Measurements from ENCODE around the gene ZNF682.
"Not testable (repeated sequence)": the region's sequence is repeated elsewhere in the genome, so short reads cannot be mapped to it uniquely, and the experiment has no call there.

The ZNF682 gene

GRCh38 chr19:20039203-20039723 is at the start of gene ZNF682:
Gene ZNF682 (minus strand): TSS chr19:20039505. CDS start chr19:20039345, 160 bp downstream.
- peak; percentile 87 for DNase-seq (ENCODE audit: low read depth)

DNA sequence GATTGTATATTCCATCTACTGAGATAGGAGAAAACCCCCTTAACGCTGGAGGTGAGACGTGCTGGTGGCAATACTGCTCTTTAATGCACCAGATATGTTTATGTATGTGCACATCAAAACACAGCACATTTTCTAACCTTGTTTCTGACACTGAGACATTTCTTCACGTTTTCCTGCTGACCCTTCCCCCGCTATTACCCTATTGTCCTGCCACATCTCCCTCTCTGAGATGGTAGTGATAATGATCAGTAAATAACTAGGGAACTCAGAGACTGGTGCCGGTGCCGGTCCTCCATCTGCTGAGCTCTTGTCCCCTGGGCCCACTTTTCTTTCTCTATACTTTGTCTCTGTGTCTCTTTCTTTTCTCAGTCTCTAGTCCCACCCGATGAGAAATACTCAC is 43.6 kb upstream of the ZNF682 start:
- not testable (repeated sequence) for DNase-seq (ENCODE audit: low read depth)

GRCh38 chr19:20082232-20082833 is 43.0 kb upstream of the ZNF682 start:
- not testable (repeated sequence) for DNase-seq (ENCODE audit: low read depth)

DNA sequence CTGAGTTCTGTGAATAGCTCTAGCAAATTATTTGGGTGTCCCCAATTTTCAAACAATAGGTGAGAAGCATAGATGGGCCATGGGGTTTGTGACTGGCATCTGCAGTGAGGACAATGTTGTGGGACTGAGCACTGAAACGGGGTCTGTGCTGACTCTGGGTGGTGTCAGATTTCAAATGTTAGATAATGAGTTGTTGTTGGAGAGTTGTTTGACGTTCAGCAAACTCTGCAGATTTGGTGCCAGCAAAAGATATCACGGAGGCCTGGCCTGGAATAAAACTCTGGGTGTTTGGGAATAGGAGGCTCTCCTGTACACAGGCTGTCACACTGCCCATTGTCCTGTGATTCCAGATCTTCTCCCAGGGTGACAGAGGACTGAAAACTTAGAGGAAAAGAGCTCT is 41.4 kb upstream of the ZNF682 start:
- no peak for DNase-seq (ENCODE audit: low read depth)

DNA sequence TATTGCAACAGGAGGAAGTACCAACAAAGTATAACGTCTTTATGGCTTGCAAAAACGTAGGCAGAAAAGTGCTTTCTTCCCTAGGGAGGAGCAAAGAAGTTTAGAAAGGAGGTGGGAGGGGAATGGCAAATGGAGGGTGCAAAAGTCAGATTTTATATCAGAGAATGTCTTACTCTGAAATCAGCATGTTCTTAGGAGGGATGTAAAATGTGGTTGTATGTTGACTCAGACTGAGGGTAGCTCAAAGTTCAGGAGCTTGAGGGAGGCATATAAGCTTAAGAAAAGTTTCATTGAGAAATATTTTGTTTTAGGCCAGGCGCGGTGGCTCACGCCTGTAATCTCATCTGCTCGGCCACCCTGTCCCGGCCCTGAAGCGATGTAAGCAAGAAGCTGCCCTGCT is 40.2 kb upstream of the ZNF682 start:
- DNase-seq (ENCODE audit: low read depth), result no peak

DNA sequence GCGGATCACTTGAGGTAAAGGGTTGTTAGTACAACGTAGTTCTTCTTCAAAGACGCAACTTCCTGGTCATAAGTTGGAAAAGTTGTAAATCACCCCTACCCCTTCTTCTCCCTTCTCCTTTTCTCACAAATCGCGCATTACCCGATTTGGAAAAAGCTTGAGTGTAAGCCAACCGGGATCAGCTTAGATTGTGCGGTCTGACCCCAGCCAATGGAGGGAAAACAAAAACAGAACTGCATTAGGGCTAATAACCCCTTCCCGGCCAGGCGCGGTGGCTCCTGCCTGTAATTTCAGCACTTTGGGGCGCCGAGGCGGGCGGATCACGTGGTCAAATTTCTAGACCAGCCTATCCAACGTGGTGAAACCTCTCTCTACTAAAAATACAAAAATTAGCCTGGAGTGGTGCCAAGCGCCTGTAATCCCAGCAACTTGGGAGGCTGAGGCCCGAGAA is 39.3 kb upstream of the ZNF682 start:
- peak; percentile 6 for DNase-seq (ENCODE audit: low read depth)

DNA sequence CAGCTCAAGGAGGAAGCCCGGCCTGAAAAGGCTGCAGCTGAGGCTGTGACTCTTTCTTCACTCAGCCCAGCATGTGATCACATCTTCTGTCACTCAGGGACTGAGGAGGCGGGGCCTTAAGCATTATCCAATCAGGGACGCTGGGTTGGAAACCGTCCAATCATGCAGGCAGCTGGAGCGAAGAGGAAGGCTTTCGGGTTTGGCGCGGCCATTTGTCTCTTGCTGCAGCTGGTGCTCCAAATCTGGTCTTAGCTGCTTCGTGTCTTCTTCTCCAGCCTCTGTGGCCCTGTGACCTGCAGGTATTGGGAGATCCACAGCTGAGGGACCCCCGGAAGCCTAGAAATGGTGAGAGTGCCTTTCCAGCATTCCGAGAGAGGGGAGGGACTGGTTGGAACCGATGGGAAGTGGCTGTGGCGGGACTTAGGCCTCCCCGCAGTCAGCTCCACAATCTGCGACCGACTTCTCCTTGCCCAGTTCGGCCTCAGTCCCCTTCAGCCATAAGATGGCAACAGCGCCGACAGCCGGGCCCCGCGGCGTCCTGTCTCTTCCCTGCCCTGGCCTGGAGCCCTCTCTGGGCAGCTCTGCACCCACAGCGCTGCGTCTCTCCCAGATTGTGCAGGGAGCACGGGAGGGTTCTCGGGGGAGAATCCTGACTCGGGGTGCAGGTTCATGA is 38.6 kb upstream of the ZNF682 start, which contains the start of gene ZNF90:
Gene ZNF90 (plus strand): TSS at position 210 of the 673 bp plus-strand sequence. CDS start 133 bp downstream, at position 343.
- peak; percentile 89 for DNase-seq (ENCODE audit: low read depth)

GRCh38 chr19:20072936-20073335 is 33.6 kb upstream of the ZNF682 start:
- no peak for DNase-seq (ENCODE audit: low read depth)

DNA sequence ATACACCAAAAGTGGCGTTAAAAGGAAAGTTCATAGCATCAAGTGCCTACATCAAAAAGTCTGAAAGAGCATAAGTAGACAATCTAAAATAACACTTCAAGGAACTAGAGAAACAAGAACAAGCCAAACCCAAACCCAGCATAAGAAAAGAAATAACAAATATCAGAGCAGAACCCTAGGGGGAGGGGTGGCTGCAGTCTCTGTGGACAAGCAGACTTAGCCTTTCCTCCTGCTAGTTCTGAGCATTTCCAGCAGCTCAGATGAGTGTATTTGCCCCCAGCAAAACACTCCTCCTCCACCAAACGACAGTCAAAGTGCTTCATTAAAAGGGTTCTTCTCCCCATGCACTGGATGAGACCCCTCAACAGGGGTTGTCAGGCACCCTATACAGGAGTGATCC is 31.4 kb upstream of the ZNF682 start:
- no peak for DNase-seq (ENCODE audit: low read depth)

DNA sequence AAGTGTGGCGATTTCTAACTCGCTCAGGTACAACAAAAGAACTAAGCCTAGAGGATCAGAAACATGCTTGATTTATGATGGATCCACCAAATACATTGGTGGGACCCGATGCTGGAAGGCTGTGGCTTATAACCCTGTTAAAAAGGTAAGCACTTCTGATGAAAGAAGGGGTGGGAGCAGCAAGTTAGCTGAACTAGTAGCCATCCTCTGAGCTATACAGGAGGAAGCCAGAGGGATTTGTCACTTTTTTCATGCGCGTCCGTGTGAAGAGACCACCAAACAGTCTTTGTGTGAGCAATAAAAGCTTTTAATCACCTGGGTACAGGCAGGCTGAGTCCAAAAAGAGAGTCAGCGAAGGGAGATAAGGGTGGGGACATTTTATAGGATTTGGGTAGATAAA is 29.3 kb upstream of the ZNF682 start:
- not testable (repeated sequence) for DNase-seq (ENCODE audit: low read depth)

DNA sequence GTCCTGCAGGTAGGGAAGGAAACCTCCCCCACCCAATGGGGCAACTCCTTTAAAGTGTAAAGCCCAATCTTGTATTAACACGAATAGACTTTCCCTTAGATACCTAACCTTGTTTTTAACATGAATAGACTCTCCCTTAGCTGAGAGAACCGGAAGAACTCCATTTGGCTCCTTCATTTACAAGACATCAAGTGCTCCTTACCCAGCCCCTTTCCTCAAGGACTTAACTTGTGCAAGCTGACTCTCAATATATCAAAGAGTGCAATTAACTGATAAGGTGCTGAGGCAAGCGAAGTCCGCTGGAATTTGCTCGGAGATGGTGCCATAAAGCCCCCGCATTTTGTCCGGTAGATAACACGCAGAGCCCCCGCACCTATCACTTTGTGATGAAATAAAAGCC is 28.6 kb upstream of the ZNF682 start:
- no peak for DNase-seq (ENCODE audit: low read depth)

DNA sequence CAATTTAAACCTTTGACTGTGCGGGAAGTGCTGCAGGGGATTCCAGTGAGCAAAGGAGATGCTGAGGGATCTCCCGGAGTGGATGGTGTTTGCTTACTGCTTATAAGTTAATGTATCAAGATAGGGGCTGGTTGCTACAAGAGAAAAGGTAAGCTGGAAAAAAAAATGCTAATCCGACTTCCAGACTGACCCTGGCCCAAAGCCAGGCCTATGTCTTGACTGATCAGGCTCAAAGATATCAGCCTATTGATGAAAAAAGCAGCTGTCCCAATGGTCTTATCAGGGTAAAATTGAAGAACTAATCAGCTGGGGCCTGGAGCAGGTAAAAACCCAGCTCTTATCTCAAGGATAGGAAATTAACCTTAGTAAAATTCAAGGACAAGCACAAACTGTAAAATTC is 27.6 kb upstream of the ZNF682 start:
- no peak for DNase-seq (ENCODE audit: low read depth)

- DNase-seq (ENCODE audit: low read depth), result no peak
Measured at GRCh38 chr19:20060282-20060681, 21.0 kb upstream of the ZNF682 start.

GRCh38 chr19:20058738-20059137 is 19.4 kb upstream of the ZNF682 start:
- not testable (repeated sequence) for DNase-seq (ENCODE audit: low read depth)

GRCh38 chr19:20051841-20052768 is 12.8 kb upstream of the ZNF682 start:
- peak; percentile 91 for DNase-seq (ENCODE audit: low read depth)

DNA sequence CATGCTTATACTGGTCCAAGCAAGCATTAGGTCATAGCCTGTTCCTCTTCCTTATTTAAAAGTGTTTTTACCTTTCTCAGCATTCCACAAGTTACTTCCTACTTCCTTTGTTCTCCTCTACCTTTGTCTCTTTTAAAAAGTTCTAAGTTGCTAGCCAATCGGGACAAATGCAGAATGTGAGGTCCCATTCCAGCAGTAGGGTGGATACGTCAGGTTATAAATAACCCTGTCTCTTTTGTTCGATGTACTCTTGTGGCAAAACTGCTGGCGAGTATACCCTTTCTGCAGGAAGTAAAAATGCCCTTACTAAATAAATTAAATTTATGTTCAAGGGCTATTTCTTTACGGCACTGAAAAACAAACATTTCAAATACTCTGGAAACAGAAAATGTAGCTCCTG is 6.4 kb upstream of the ZNF682 start:
- not testable (repeated sequence) for DNase-seq (ENCODE audit: low read depth)

GRCh38 chr19:20044663-20045062 is 5.4 kb upstream of the ZNF682 start:
- DNase-seq (ENCODE audit: low read depth), result no peak

GRCh38 chr19:20038358-20039202 is 725 bp downstream of the ZNF682 start:
- no peak for DNase-seq (ENCODE audit: low read depth)

DNA sequence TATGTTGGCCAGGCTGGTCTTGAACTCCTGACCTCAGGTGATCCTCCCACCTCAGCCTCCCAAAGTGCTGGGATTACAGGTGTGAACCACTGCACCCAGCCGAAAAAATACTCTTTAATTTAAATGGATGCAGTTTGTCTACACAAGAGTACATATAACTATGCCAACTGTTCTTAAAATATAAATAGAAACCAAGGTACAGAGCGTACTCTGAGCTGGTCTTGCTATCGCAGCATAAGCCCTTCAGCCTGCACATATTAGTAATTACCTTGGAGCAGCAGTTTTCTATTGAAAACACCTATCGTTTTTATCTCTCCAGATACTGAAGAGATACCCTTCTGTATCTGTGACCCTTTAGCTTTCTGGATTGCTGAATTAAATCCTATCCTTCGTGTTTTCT is 3.4 kb downstream of the ZNF682 start:
- DNase-seq (ENCODE audit: low read depth), result no peak

DNA sequence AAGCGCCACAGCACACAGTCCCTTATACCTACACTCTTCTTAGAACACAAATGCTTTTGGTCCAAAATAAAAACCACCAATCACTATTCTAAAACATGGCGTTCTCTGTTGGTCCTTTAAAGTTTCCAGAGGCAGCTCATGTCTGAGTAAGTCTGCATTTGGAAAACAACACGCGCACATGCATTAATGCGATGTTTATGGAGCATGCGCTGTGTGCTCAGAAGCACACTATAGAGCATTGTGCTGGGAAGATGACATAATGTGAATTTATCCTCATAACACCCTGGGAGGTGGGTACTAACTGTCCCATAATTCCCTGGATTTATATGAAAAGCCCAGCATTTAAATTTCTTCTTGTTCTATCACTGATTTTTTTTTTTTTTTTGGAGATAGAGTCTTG is 10.7 kb downstream of the ZNF682 start:
- no peak for DNase-seq (ENCODE audit: low read depth)

- no peak for DNase-seq (ENCODE audit: low read depth)
Measured at GRCh38 chr19:20005741-20006140, 33.6 kb downstream of the ZNF682 start.
